Stromal cell of bone marrow (primary cell): ENCODE measurements around the gene HMCN2.

Experiments used
- DNase-seq: peaks from one replicate; pipeline ENCODE4 v3.0.0-alpha.2; 2012; ENCODE audit warnings: low read depth

Gene HMCN2

DNA sequence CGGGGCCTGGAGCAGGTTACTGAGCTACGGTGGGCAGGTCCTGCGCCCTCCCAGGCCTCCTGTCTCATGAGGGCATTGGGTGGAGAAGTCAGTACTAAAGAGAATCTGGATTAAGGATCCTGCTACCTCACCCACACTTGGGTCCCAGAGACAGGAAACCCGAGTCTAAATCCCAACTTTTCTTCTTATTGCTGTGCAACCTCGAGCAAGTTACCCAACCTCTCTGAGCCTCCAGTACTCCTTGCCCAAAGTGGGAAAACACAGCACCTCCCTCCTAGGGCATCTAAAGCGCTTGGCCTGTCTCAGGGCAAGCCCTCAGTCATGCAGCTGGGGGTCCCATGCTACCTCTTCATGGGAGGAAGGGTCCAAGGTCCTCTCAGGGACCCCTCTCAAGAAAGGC is 207.4 kb downstream of the HMCN2 start:
- DNase-seq = no peak

DNA sequence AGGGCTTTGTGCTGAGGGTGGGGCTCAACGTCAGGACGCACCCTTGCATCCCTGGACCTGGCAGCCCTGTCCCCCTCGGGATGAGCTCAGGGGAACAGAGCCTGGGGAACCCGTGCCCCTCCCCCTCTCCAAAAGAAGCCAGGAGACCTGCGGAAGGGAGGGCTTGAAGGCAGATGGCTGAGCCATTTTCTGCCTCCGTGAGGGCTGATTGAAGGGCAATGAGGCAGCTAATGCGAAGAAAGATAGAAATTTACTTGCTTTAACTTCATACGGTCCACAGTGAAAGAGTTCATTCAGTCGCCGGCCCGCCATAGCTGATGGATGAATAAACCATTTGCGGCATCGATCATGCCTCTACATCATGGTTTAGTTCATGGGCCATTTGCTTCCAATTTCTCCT is 208.0 kb downstream of the HMCN2 start:
- no peak for DNase-seq

DNA sequence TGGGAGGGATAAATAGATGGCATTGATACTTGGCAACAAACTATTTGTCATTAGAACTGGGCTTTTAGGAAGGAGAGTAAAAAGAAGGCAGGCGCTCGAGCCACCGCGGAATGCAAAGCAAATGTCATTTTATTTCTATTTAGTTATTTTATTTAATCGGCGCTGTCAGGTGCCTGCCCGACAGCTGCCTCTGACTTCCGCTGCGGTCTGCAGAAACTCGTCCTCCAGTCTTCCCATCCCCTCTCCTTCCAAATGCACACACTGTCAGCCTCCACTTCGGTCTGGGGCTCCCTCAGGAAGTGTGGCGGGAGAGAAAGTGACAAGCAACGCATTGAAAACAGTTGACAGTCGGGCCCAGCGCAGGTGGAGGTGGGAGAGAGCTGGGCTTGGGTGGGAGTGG is 208.5 kb downstream of the HMCN2 start:
- DNase-seq = no peak

DNA sequence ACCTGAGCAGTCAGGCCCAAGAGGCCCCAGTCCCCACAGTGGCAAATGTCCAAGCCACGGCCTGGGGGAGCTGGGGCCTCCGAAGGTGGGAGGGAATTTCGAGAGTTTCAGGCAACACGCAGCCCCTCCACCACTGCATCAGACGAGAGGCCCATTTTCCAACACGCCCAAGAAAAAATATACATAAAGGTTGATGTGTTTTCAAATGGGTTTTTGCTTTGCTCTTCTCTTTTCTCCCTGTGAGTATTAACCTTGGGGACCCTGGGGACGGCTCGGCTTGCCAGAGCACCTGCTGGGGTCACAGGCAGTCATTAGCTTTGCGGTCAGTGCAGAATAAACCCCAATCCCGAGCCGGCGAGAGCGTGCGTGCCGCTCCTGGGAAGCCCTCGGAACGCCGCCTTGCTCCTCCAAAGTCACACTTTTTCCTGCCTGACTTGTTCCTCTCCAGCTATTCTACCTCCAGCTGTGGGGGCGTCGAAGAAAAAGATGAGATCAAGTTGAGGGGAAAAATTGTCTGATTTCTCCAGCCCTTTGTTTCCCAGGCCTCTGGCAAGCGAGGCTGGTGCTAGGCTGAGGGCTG is 210.7 kb downstream of the HMCN2 start:
- no peak for DNase-seq

DNA sequence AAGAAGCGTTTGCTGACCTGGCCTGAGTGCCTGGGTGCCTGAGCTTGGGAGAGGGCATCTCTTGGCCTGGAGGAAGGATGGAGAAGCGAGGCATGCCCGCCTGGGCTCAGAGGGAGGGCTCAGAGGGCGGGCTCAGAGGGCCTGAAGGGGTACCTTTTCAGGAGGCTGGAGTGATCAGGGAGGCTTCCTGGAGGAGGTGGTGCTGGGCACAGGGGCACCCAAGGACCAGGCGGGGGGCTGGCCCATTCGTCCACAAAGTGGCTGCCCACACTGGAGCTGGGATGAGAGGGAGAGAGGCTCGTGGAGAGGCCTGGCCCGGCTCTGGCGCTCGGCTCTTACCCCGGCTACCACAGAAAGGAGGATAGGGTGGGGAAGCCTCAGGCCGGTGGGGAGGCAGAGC is 212.0 kb downstream of the HMCN2 start:
- DNase-seq = no peak

DNA sequence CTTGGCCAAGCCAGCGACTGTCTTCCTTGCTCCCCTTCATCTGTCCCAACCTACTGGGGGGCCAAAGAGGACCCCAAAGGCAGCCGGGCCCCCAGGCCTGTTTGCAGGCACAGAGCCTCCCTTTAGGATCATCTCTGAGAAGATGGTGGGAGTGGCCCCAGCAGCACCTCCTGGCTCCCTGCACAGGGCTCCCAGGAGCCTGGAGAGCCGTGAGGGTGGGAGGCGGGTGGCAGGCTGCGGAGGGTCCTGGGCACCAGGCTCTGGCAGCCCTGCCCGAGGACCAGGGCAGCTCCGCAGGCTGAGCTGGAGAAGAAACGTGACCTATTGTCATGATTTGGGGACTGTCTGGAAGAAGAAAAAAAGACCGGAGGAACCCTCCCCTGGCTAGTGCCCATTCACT is 212.6 kb downstream of the HMCN2 start:
- DNase-seq = no peak

DNA sequence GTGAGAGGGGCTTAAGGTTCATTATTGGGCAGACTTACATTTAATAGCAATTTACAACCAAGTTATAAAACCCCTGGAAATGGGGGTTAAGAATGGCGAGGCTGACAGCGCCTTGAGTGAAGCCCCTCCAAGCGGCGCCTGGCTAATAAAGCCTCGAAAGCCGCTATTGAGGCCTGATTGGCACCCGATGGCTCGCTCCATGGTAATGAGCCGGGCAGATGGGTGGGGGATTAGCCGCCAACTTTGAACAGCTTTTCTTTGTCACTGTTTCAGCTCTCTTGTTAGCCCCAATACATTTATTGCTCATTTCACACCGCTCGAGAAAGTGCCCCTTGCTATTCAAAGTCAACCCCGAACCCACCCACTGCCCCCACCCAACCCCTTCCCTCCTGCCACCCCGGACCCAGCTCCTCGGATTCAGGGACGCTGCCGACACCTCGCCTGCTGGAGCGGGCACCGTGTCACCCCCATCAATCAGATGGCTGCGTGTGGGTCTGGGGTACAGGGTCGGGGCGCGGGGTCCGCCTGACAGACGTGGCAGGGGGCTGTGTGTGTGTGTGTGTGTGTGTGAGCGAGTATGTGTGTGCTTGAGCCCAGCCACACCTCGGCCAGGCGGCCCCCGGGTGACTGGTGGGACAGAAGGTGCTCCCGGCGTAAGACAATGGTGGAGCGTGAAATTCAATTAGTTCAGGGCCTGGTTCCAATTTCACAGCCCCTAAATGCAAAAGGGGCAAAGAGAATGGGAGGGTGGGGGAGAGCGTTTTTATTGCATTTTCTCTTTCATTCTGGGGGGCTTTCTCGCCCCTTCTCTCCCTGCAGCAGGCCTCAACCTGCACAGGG is 213.4 kb downstream of the HMCN2 start:
- no peak for DNase-seq

DNA sequence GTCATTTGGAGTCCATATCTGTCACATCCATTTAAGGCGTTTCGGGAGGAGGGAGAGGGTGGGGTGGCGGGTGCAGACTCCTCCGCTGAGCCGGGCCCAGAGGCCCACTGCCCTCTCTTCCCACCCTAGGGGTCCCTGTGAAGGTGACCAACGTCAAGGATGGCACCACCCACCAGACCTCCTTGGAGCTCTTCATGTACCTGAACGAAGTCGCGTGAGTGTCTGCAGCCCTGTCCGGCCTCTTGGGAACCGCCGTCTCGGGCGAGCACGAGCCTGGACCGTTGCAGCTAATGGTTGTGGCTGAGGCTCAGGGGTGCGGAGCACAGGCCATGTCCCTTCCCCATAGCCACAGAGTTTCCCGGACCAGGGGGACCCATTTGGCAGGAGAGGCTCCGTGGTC is 214.0 kb downstream of the HMCN2 start:
- DNase-seq = no peak

DNA sequence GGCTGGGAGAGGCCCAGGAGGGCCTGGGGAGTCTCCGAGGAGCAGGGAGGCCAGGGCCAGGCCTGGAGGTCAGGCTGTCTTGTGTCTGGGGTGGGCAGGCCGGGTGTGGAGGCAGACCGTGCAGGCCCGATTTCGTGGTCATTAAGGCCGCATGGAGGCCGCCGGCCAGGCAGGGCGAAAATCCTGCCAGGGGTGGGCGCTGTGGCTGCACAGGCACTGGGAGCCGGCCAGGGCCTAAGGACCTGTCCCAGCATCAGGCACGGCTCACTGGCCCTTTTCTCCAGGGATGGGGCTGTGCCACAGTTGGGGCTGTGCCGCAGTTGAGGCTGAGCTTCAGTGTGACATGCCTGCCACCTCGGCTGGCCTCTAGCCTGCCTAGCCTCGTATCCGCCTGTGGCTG is 215.1 kb downstream of the HMCN2 start:
- no peak for DNase-seq

DNA sequence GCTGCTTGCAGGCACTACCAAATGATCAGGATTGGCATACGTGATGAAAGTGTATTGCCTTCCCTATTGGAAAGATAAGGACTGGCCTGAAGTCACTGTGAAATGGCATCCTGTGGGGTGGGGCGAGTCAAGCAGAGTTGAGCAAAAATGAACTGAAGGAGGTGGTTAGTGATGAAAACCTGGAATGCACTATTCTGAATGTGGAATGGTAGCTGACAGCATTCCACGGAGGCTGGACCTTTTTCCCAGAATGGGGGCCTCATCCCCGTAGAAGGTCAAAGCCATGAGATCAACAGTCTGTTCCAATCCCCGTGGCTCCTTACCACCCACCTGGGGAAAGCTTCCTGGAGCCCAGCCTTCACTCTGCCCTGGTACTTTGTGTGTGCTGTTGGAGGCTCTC is 216.9 kb downstream of the HMCN2 start:
- DNase-seq = no peak

DNA sequence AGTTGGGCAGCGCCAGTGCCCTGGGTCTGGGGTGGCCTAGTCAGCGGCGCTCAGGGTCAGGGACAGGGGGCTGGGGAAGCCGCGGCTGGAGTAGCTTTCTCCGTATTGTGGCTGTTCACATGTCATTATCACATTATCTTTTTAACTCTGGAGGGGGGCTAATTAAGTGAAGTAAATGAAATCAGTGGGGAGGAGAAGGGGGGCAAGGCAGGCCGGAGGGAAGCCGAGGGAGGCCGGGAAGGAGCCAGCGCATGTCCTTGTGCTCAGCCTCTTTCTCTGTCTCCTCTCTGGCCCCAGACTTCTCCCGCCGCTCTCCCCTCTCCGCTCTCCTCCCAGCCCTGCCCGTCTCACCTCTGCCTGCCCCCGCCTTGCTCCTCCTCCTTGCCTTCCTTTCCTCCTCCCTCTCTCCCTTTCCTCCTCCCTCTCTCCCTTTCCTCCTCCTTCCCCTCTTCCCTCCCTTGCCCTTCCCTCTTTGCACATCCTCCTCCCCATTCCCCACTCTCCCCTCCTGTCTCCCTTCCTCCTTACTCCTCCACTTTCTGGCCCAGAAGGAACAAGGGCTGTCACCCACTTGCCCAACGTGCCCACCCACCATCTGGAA is 217.9 kb downstream of the HMCN2 start:
- DNase-seq = no peak
